Lower leg skin (tissue), 4 donors: ENCODE measurements around the gene CAMK2N2. TPM values are rescaled to one million over a fixed set of nuclear protein-coding genes. Genes with fewer than 3 reads are reported as not detected.

Source experiments
- DNase-seq, 2 donors: peaks; one replicate each; pipeline ENCODE4 v3.0.0-alpha.2; 2019; ENCODE audit warnings: low spot score in 2 of 2
- H3K4me3 ChIP-seq: fragments of 200-600 bp; sonication (generic); 2 replicates; pipeline ENCODE4 v1.5.1; 2017; ENCODE audit warnings: mild to moderate bottlenecking, low read depth; ENCODE audit not compliant: poor library complexity, severe bottlenecking
- CTCF ChIP-seq, 3 donors: fragments of 450-650 bp; IDR thresholded peaks; one replicate each; pipeline ENCODE4 v1.5.1; 2016; ENCODE audit warnings: antibody characterized with exemption in 3 of 3, mild to moderate bottlenecking in 3 of 3, moderate library complexity in 2 of 3
- POLR2A ChIP-seq, 2 donors: fragments of 450-650 bp; IDR thresholded peaks; one replicate each; pipeline ENCODE4 v1.6.1; 2016 to 2017; ENCODE audit warnings: antibody characterized with exemption in 2 of 2, mild to moderate bottlenecking in 1 of 2, moderate library complexity in 1 of 2
- WGBS, 2 donors: methylation state at CpG; one replicate each; pipeline ENCODE4 v1.1.5; 2018; 5-methylcytosine and 5-hydroxymethylcytosine counted together
- intact Hi-C: fragments of 100-400 bp; cut with DNase I; formaldehyde crosslinking; loops from one replicate; pipeline ENCODE4 v1.15.0; 2023; ENCODE audit warnings: low total_unique reads
- total RNA-seq, 4 donors: library from RNA; depleted of rRNA; stranded (reverse); fragments of >200 nt; gene quantifications; one replicate each; pipeline ENCODE4 v1.1.0, GENCODE V29; 2016

The CAMK2N2 gene
- total RNA-seq, 4 donors from 2014 or later: not detected

- no peak overlapping the region for H3K4me3 ChIP-seq
- no peak for DNase-seq
- TF ChIP-seq CTCF (IDR thresholded peaks at IDR 0.05) (no peak), POLR2A (IDR thresholded peaks at IDR 0.05) (no peak)
- intact Hi-C loops: no loop called here
- WGBS, 2 donors: 38 to 43% methylated on average over 12 of the region's 12 CpGs
These were observed 32.8 kb downstream of the CAMK2N2 start for GRCh38 chr3:184228376-184229137.

GRCh38 chr3:184227481-184227935 is 33.8 kb downstream of the CAMK2N2 start:
- H3K4me3 ChIP-seq: no peak overlapping the region
- WGBS, 2 donors: 57 to 65% methylated on average over 2 of the region's 2 CpGs
- intact Hi-C loops: no loop called here
- no peak for DNase-seq
- TF ChIP-seq POLR2A (IDR thresholded peaks at IDR 0.05): no peak
- no peak for TF ChIP-seq CTCF (IDR thresholded peaks at IDR 0.05)

GRCh38 chr3:184223946-184224345 is 37.4 kb downstream of the CAMK2N2 start:
- H3K4me3 ChIP-seq: no peak overlapping the region
- no peak for DNase-seq
- 72 to 79% methylated on average over 3 of the region's 3 CpGs for WGBS, 2 donors
- intact Hi-C loops: no loop called here
- TF ChIP-seq POLR2A (IDR thresholded peaks at IDR 0.05) (no peak), CTCF (IDR thresholded peaks at IDR 0.05) (no peak)

- H3K4me3 ChIP-seq: no peak overlapping the region
- DNase-seq: no peak
- TF ChIP-seq POLR2A (IDR thresholded peaks at IDR 0.05) (no peak), CTCF (IDR thresholded peaks at IDR 0.05) (no peak)
- 75 to 82% methylated on average over 3 of the region's 3 CpGs for WGBS, 2 donors
- intact Hi-C loops: no loop called here
These were observed 38.8 kb downstream of the CAMK2N2 start for GRCh38 chr3:184222521-184222920.

DNA sequence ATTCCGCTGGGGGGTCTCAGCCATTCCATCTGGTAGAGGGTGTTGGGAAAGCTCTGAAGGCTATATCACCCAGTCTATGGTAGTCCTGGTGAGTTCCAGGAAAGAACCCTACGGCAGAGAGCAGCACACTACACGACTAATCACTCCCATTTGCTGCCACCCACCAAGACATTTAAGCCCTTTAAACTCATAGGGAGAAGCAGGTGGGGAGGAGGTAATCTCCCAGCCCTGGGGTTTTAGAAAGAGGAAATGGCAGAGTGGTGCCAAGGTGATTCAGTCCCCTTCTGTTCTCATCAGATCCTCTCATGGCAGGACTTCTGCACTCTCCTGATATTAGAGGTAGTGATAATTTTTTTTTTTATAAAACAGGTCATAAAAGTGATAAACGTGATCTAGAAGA is 42.5 kb downstream of the CAMK2N2 start:
- DNase-seq: no peak
- TF ChIP-seq CTCF (IDR thresholded peaks at IDR 0.05) (no peak), POLR2A (IDR thresholded peaks at IDR 0.05) (no peak)
- H3K4me3 ChIP-seq: no peak overlapping the region
- WGBS, 2 donors: 47 to 55% methylated on average over 4 of the region's 4 CpGs
- intact Hi-C loops: no loop called here

- WGBS, 2 donors: 60% methylated on average over 5 of the region's 5 CpGs
- intact Hi-C loops: no loop called here
- no peak for DNase-seq
- H3K4me3 ChIP-seq: no peak overlapping the region
- no peak for TF ChIP-seq CTCF (IDR thresholded peaks at IDR 0.05)
- no peak for TF ChIP-seq POLR2A (IDR thresholded peaks at IDR 0.05)
These were observed 49.6 kb downstream of the CAMK2N2 start for GRCh38 chr3:184211718-184212117.
